ENCODE results near the gene H19.

Gene H19

DNA sequence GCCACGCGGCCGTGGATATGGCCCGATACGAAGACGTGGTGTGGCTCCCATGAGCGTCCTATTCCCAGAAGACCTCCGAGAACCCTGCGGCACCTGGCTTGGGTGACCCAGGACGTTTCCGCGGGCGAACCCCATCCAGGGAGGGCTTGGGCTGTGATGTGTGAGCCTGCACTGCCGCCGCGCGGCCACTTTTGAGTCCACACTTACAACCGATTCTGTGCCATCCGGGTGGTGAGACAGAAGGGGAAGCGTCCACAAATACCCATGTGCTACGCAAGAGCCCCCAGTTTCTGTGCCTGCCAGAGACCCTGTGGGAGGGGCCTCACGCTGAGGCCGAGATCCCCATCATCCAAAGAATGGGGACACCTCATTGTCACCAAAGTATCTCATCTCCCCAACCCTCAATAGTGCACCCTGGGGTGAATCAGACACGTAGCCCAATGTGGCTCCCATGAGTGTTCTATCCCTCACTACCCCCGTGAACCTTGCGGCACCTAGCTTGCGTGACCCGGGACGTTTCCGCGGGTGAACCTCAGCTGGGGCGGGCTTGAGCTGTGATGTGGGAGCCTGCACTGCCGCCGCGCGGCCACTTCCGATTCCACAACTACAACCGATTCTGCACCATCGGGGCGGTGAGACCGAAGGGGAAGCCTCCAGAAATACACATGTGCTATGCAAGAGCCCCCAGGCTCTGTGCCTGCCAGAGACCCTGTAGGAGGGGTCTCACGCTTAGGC, 4.6 kb upstream of the H19 start:
- TF ChIP-seq, protein P1, sequence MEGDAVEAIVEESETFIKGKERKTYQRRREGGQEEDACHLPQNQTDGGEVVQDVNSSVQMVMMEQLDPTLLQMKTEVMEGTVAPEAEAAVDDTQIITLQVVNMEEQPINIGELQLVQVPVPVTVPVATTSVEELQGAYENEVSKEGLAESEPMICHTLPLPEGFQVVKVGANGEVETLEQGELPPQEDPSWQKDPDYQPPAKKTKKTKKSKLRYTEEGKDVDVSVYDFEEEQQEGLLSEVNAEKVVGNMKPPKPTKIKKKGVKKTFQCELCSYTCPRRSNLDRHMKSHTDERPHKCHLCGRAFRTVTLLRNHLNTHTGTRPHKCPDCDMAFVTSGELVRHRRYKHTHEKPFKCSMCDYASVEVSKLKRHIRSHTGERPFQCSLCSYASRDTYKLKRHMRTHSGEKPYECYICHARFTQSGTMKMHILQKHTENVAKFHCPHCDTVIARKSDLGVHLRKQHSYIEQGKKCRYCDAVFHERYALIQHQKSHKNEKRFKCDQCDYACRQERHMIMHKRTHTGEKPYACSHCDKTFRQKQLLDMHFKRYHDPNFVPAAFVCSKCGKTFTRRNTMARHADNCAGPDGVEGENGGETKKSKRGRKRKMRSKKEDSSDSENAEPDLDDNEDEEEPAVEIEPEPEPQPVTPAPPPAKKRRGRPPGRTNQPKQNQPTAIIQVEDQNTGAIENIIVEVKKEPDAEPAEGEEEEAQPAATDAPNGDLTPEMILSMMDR (IDR thresholded peaks at IDR 0.05; ENCODE audit: extremely low read depth, insufficient read depth, missing control alignments) = no peak
- in situ Hi-C loops (cut with MboI; ENCODE audit: low pct_unique_long_range_greater_than_20kb, low sequenced_read_pairs, unreplicated experiment) = no loop called here
- no peak for DNase-seq (ENCODE audit: low spot score)

DNA sequence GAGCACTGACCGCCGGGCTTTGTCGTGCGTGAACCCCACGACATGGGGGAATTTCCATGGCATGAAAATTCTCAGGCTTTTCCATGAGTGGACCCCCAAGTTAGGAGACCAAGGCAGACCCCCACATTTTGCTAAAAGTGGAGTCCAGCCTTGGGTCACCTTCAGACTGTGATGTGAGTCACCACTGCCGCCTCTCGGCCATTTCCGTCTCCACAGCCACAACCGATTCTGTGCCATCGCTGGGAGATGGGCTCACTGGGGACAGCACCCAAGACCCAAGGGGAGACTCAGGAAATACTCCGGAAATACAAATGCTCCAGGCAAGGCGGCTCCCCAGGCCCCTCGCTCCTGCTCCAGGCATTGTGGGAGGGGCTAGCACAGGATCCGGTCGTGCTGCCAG, 1.2 kb upstream of the H19 start:
- TF ChIP-seq, protein P1 (IDR thresholded peaks at IDR 0.05; ENCODE audit: extremely low read depth, insufficient read depth, missing control alignments) = no peak
- in situ Hi-C loops (cut with MboI; ENCODE audit: low pct_unique_long_range_greater_than_20kb, low sequenced_read_pairs, unreplicated experiment) = no loop called here
- DNase-seq (ENCODE audit: low spot score) = no peak

DNA sequence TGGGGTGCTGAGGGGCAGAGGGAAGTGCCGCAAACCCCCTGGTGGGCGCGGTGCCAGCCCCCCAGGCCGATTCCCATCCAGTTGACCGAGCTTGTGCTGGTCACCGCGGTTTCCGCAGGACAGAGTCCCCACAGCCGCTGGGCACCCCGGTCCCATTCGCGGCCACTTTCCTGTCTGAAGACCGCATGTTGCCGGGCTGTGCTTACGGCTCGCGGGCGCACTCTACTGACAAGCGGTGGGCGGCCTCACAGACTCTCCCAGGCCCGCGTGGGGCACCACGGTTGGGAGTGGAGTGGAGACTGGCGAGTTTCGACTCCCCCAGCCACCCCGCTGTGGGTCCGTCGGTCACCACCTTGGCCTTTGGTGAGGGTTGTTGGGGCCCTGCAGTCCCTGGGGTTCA, 648 bp upstream of the H19 start:
- TF ChIP-seq, protein P1 (IDR thresholded peaks at IDR 0.05; ENCODE audit: extremely low read depth, insufficient read depth, missing control alignments) = no peak
- DNase-seq (ENCODE audit: low spot score) = no peak
- in situ Hi-C loops (cut with MboI; ENCODE audit: low pct_unique_long_range_greater_than_20kb, low sequenced_read_pairs, unreplicated experiment) = no loop called here

DNA sequence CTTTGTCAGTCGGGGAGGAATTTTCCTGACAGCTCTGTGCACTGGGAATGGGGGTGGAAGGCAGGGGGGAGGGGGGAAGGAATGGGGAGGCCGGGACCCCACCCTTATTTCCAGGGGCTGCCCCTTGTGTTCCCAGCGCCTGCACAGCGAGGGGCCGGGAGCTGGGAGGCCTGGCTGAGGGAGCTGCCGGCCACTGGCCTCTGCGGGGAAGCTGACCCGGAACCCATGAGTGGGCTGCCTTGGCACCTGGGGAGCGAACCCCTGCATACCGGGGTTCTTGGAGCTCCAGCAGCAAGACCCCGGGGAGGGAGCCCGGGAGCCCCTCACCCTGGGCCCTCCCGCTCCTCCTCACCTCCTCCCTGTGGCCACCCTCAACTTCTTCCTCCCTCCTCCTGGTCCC, 3.5 kb downstream of the H19 start:
- no peak for DNase-seq (ENCODE audit: low spot score)
- in situ Hi-C loops (cut with MboI; ENCODE audit: low pct_unique_long_range_greater_than_20kb, low sequenced_read_pairs, unreplicated experiment) = no loop called here
- TF ChIP-seq, protein P1 (IDR thresholded peaks at IDR 0.05; ENCODE audit: extremely low read depth, insufficient read depth, missing control alignments) = no peak

DNA sequence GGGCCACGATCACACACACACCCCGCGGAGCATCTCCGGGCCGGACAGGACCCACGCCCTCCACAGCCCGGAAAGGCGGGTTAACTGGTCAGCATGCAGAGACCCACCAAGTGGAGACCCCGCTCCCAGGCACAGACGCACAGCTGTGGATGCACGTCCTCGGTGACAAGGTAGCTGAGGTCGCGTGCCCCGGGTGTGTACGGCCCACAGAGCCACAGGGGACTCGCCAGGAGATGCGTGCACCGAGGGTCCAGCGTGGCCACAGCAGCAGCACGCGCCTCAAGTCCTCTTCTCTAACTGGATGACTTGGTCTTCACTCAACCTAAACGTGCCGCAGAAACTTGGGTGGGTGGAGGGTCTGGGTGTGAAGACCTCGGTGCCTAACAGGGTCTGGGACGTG, 5.5 kb downstream of the H19 start:
- in situ Hi-C loops (cut with MboI; ENCODE audit: low pct_unique_long_range_greater_than_20kb, low sequenced_read_pairs, unreplicated experiment) = no loop called here
- TF ChIP-seq, protein P1 (IDR thresholded peaks at IDR 0.05; ENCODE audit: extremely low read depth, insufficient read depth, missing control alignments) = no peak
- no peak for DNase-seq (ENCODE audit: low spot score)

DNA sequence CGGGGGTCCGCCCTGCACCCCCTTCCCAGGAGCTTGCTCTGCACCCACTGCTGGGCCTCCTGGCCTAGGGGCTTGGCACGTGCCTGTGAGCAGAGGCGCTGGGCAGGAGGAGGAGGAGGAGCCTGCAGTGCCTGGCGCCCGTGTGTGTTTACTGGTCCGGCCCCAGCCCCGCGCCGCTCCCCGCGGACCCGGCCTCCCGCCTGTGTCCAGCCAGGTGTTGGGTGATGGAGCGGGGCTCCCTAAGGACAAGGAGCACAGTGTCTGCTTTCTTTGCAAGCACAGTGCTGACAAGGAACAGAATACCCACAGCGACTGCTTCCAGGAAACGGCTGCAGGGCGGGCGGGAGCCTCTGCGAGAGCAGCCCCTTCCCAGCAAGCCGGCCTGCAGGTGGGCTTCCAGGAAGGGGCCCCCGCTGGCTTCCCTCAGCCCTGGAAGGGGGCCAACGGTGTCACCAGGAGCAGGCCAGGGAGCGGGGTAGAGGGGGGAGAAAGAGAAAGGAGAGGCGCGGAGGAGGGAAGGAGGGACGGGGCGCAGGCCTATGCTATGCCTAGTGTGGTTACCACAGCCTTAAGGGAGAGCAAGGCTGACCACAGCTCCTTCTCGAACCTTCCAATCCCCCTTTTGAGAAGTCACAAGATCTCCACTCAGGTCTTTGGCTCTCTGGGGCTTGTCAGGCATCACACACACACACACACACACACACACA, 6.6 kb downstream of the H19 start:
- in situ Hi-C loops (cut with MboI; ENCODE audit: low pct_unique_long_range_greater_than_20kb, low sequenced_read_pairs, unreplicated experiment) = no loop called here
- DNase-seq (ENCODE audit: low spot score) = no peak
- TF ChIP-seq, protein P1 (IDR thresholded peaks at IDR 0.05; ENCODE audit: extremely low read depth, insufficient read depth, missing control alignments) = no peak

All from GM13977 (cell line).